MV-4-11 (cell line): Measurements from ENCODE around the gene SCAANT1.
A peak's percentile ranks its signal among the peaks of the same experiment; 100 is the strongest.

Experiments used
- DNase-seq: peaks from one replicate; lab custom pipeline; 2025; lab: John Stamatoyannopoulos, UW

SCAANT1 gene

GRCh38 chr3:63911873-63912767, at the start of gene SCAANT1:
Gene SCAANT1, minus strand, starts transcription at chr3:63912383.
- peak; percentile 63 for DNase-seq

- no peak for DNase-seq
These were observed 49.7 kb upstream of the SCAANT1 start for GRCh38 chr3:63961891-63962290.

DNA sequence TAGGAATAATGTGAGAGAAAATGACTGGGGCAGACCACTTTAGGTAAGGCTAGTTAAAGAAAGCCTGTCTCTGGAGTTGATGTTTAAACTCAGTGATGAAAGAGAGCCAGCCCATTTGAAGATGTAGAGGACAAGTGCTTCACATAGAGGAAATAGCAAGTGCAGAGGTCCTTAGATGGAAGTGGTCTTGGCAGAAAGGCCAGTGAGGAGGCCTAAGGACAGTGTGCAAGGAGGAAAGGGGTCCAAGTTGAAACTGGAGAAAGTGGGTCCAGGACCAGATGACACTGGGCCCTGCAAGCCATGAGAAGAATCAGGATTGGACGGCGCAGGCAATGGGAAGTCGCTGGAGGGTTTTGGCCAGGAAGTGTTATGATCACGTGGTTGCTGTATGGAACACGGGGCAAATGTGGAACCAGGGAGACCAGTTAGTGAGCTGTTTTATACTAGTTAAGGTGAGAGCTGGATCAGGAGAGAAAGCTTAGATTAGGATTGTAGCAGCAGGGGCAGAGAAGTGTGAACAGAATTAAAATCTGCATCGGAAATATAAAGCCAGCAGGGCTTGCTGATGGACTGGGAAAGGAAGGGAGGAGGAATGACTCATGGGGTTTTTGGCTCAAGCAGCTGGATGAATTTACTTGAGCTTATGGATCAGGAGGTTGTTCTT, 48.0 kb upstream of the SCAANT1 start:
- peak; percentile 44 for DNase-seq

GRCh38 chr3:63959146-63959545, 47.0 kb upstream of the SCAANT1 start:
- DNase-seq = no peak

DNA sequence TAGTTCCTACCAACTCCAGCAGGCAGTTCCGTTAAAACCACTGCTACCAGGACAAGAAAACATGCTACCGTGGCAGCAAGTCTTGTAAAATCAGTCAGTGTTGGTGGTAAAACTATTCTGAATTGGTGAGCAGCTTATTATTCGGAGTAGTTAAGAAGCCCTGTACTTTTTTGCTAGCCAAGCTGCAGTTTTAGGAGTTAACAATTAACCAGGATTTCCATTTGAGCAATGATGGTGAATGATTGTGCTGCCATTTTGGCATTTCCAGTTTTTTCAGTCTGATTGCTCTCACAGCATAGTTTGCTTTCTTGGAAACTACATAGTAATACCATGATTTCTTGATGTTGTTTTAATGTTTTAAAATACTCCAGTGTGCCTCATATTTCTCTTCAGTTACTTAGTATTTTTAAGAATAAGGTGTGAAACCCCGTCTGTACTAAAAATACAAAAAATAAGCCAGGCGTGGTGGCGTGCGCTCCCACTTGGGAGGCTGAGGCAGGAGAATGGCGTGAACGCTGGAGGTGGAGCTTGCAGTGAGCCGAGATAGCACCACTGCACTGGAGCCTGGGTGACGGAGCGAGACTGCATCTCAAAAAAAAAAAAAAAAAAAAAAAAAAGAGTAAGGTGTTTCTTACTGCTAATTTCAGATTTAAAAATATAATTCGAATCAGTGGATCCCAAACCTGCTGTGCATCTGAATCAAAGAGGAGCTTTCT, 43.8 kb upstream of the SCAANT1 start:
- no peak for DNase-seq

DNA sequence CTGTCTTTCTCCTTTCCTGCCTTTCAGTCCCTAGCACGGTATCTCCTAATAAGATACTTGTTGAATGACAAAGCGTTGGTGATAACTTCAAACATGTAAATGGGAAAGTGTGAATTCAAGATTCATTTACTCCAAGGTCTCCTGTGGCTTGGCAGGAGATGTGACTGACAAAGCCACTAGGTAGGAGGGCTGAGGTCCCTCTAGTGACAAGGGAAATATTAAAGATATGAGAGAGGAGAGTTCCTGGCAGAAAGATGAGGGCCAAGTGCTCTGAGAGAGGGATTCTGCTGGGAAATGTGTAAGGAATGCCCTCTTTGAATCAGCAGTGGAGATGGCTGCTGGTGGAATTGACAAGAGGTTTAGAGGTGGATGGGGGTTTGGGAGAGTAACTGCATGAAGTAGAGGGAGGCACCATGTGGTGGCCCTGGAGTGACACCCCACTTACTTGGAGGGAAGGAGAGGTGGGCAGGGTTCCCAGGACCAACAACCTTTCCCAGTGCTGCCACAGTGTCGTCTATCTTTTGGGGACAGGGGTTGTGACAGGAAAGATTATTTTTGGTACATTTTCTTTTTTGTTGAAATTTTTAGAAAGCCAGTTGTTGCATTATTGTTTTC, 43.0 kb upstream of the SCAANT1 start:
- DNase-seq = no peak

- no peak for DNase-seq
These were observed 42.0 kb upstream of the SCAANT1 start for GRCh38 chr3:63954182-63954581.

DNA sequence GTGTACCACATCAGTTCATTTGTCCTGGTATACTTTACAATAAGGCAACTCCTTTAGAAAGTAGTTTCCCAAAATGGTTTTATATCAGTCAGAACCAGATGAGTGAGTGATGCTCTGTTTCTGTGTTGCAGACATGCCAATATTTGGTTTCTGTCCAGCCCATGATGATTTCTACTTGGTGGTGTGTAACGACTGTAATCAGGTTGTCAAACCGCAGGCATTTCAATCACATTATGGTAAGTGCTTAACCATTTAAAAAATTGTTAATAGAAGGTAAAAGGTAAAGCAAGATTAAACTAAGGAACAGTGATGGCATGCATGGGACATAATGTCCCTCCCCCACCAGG, 40.0 kb upstream of the SCAANT1 start:
- DNase-seq = no peak

DNA sequence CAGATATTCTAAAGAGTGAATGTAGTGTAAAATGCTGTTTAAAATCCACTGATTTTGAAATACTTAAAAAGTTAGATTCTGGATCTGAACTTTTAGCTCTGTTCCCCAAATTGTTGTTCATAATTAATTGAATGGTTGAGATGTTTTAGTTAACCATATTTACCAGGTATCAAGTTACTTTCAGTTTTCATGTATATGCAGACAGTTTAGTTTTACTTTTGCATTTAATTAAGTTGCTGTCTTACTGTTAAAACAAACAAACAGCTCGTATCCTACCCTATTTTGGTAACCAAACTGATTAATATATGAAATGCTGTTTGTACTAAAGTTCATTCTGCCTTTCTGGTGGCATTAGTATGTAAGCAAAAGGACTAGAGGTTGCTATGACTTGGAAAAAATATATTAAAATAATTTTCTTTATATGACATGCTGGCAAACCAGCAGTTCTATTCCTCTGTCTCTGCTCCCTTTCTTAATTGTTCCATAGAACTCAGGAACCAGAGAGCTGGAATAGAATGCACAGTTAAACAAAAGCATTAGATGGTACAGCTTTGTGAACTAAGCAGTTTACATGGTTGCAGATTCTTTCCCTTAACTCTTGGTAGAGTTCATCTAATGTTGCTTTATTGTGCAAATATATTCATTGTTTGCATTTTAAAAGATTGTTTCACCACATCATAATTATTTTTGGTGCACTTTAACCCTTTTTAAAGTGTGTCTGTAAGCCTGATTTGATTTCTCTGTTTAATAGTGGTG, 39.5 kb upstream of the SCAANT1 start:
- DNase-seq = no peak

DNA sequence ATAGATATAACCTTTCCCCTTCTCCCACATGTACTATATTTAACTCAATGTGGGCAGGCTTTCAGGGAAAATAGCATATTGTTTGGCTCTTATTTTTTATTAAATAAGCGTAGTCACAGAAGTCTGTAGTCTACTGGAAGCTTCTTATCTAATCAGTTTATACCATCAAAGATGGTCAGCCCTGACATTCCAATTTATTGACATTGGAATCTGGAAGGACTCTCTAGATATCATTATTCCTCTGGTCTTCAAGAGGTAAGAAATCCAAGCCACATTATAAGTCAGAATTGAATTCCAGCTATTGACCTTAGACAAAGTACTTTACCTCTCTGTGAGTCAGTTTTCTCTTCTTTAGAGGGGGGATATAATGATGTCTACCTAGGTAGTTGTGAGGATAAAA, 38.5 kb upstream of the SCAANT1 start:
- no peak for DNase-seq

- DNase-seq = no peak
These were observed 36.8 kb upstream of the SCAANT1 start for GRCh38 chr3:63949005-63949404.

GRCh38 chr3:63947594-63947993, 35.4 kb upstream of the SCAANT1 start:
- no peak for DNase-seq

DNA sequence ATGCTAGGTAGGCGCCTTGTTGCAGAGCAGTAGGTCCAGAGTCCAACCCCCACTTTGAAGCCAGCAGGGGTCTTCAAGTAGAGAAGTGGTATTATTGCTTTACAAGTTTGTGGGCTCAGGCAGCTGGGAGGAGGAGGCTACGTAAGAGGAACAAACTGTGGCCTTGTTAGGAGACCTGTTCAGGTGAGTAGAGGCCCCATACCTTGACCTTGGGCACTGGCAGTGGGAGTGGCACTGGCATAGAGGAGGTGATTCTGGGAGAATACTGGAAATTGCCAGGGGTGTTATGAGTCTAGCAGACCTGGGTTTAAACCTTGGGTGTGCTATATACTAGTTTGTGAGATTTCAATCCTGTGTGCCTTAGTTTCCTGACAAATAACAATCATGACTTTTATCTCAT, 34.6 kb upstream of the SCAANT1 start:
- DNase-seq = no peak

DNA sequence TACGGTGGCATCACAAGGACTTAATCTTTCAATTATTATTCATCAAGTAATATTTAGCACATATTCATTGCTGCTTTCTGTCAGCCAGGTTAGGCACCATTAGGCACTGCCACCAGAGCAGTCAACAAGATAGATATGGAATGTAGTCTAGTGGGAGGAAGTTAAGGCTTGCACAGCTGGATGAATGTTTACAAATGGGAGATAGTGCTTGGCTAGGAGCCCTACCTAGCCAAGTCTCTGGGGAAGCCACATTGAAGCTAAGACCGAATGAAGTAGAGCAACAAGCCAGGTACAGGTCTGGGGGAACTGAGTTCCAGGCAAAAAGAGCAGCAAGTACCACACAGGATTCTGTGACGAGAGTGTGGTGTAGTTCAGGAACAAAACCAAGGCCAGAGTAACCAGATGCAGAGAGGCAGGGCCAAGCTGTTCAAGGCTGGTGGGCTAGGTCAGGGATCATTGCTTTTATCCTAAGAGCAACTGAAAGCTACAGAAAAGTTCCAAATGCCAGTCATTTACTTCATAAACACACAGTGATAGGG, 33.4 kb upstream of the SCAANT1 start:
- DNase-seq = no peak

DNA sequence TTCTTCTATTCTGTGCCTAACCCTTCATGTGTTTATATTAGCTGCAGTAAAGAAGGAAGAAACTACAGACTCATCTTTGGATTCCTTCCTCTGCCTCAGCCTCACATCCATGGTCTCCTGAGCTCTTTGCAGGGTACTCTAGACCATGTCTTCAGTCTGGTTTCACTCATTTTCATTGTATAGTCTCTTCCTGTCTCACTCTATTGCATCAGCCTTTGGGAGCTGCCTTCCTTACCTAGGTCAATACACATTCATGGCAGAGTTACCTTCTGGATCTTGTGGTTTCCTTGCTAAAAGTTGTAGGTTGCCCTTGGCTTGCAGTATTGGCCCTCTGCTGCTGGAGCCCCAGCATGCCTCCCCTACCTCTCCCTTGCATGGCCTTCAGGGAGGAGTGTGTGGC, 31.5 kb upstream of the SCAANT1 start:
- DNase-seq = no peak

GRCh38 chr3:63942528-63942927, 30.3 kb upstream of the SCAANT1 start:
- DNase-seq = no peak

DNA sequence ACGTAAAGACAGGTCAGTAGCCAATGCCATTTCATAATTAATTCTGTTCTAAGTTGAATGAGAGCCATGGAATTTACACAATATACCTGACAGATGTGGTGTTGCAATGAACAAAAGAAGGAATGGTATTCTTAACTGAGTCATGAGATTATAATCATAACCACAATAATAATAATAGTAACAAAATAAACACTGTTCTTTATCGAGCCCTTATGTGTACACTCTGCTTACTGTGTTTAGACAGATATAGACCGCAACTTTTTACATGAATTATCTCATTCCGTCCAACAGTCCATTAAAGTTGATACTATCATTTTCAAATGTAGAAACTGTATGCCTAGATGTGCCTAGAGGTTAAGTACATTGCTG, 28.2 kb upstream of the SCAANT1 start:
- DNase-seq = no peak

- DNase-seq = peak; percentile 96
These were observed 25.8 kb upstream of the SCAANT1 start for GRCh38 chr3:63937661-63938651.

GRCh38 chr3:63936925-63937324, 24.7 kb upstream of the SCAANT1 start:
- DNase-seq = no peak
